Left ventricle myocardium inferior (tissue), 1 donor: ENCODE data around the gene COL4A2. TPM values are rescaled to one million over a fixed set of nuclear protein-coding genes. Genes with fewer than 3 reads are reported as not detected.

Experiments
- DNase-seq: peaks from one replicate; pipeline ENCODE4 v3.0.0-alpha.2; 2020
- H3K27ac ChIP-seq: fragments of 200-600 bp; replicated peaks from 2 replicates; pipeline ENCODE4 v1.8.0; 2021
- H3K27me3 ChIP-seq: fragments of 200-600 bp; 2 replicates; pipeline ENCODE4 v1.8.0; 2021; ENCODE audit warnings: low read depth
- H3K36me3 ChIP-seq: fragments of 200-600 bp; 2 replicates; pipeline ENCODE4 v1.8.0; 2021
- H3K4me1 ChIP-seq: fragments of 200-600 bp; 2 replicates; pipeline ENCODE4 v1.8.0; 2021
- H3K4me3 ChIP-seq: fragments of 200-600 bp; 2 replicates; pipeline ENCODE4 v1.8.0; 2021; ENCODE audit warnings: mild to moderate bottlenecking, moderate library complexity
- H3K9me3 ChIP-seq: fragments of 200-600 bp; replicated peaks from 2 replicates; pipeline ENCODE4 v1.8.0; 2021
- CTCF ChIP-seq: fragments of 200-600 bp; IDR thresholded peaks from 2 replicates; pipeline ENCODE4 v1.8.0; 2021; ENCODE audit warnings: antibody characterized with exemption, mild to moderate bottlenecking, borderline replicate concordance
- intact Hi-C: fragments of 100-400 bp; cut with micrococcal nuclease; formaldehyde crosslinking; loops from one replicate; pipeline ENCODE4 v1.11.0; 2022
- total RNA-seq: library from RNA; stranded (reverse); fragmentation: NEBNext Ultra II Directional; extraction: Animal tissue kit (Norgen Biotek cat#: 25700); gene quantifications from one replicate; pipeline ENCODE4 v1.2.1, GENCODE V29; 2021
- donor health status: DM: no; HTN: yes; CAD: no; lungs with severe emphysema.

COL4A2 gene
- total RNA-seq, 1 donor from 2014 or later = 117 TPM

DNA sequence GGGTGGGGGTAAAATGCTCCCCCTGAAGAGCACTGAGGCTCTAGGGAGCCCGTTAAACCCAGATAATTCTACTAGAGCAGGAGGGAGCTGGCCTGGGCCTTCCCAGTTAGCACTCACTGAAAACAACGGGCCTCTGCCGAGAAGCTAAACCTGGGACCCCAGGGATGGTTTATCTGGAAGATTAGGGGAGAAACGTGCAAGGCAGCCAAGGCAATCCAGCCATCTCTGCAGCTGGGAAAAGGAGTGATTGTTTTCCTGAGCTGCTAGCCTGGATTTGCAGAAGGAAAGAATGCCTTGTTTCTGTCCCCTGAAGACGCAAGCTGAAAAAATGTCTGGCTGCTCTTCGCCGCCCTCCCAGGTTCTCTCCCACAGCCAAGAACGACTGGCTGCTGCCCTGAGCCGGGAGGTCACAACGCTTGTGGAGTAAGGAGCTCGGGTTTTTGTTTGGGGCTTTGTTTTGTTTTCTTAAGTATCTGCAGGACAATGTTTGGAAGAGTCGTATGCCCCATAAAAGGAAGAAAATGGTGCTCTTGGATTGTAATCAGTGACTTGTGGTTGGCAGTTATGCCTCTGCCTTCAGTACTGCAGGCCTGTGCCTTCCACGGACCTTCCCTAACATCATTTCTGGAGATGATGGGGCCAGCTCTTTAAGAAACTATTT lies 31.5 kb downstream of the COL4A2 start:
- peaks cover 4% of the 10 kb centered on the region for H3K36me3 ChIP-seq
- H3K27ac ChIP-seq = peak overlapping the region; percentile 89
- peaks cover 99% of the 10 kb centered on the region for H3K4me1 ChIP-seq
- intact Hi-C loops = no loop called here
- no peaks in the 10 kb centered on the region for H3K9me3 ChIP-seq
- H3K27me3 ChIP-seq = no peaks in the 10 kb centered on the region
- no peak for TF ChIP-seq CTCF
- DNase-seq = peak; percentile 69
- no peak overlapping the region for H3K4me3 ChIP-seq

DNA sequence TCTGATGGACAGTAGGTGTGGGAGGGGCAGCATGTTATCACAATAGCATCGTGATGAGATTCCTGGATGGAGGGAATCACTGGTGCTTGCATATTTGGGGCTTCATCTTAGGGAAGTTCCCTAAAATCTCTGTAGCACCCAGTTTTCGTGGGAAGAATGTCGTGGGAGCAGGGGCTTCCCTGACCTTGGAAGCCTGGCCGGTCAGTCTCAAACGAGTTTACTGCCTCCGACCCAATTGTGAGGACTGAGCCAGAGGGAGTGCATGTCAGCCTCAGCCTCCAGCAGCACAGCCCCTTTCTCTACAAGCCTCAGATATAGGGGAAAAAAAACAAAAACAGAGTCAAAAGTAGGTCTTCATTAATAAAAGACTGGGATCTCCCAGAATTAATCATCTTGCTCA lies 32.2 kb downstream of the COL4A2 start:
- intact Hi-C loops = no loop called here
- Histone ChIP-seq H3K4me1 (peaks cover 92% of the 10 kb centered on the region), H3K27ac (peak overlapping the region; percentile 89), H3K9me3 (no peaks in the 10 kb centered on the region), H3K4me3 (no peak overlapping the region), H3K27me3 (no peaks in the 10 kb centered on the region), H3K36me3 (peaks cover 4% of the 10 kb centered on the region)
- TF ChIP-seq CTCF = no peak
- no peak for DNase-seq

- Histone ChIP-seq H3K9me3 (no peaks in the 10 kb centered on the region), H3K27me3 (no peaks in the 10 kb centered on the region), H3K27ac (peak overlapping the region; percentile 89), H3K4me1 (peaks cover 84% of the 10 kb centered on the region), H3K4me3 (peak overlapping the region; percentile 41), H3K36me3 (no peaks in the 10 kb centered on the region)
- intact Hi-C loops = no loop called here
- DNase-seq = no peak
- no peak for TF ChIP-seq CTCF
These were observed 33.0 kb downstream of the COL4A2 start for GRCh38 chr13:110339975-110340550.

- Histone ChIP-seq H3K36me3 (no peaks in the 10 kb centered on the region), H3K4me1 (peaks cover 78% of the 10 kb centered on the region), H3K4me3 (peak overlapping the region; percentile 41), H3K27ac (peak overlapping the region; percentile 89), H3K27me3 (no peaks in the 10 kb centered on the region), H3K9me3 (no peaks in the 10 kb centered on the region)
- TF ChIP-seq CTCF = no peak
- peak; percentile 83 for DNase-seq
- intact Hi-C loops = no loop called here
These were observed 33.8 kb downstream of the COL4A2 start for GRCh38 chr13:110340812-110341444.

DNA sequence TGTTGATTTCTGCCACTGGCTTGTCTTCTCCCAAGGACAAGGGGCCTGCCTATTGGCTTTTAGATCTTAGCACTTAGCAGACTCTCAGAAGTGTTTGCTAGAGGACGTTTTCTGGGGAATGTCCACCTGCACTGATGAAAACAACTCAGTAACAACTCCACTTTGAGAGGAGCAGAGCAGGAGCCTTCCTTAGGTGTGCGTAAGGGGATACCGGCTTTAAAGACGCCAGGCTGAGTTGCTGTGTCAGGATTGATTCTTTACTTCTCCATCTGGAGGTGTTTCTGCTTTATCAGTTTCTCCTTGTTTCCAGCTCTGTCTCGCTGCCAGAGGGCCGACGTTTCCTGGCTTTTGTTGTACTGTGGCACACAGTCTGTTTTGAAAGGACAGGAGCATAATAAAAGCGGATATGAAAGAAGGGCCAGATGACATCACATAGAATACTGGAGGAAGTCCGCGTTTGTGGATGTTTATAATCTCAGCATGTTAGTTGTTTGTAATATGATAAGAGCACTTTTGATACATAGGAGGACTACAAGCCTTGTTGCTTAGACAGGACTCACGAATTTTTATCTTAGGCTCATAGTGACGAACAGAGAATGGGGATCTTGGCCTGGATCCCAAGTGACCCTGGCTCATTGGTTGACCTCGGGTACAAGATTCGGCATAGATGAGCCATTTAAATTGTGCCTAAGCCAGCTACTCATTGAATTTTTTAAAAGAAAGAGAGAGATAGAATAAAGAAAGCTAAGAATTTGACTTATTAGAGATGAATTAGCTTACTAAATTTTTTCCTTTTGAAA lies 34.6 kb downstream of the COL4A2 start:
- H3K9me3 ChIP-seq = no peaks in the 10 kb centered on the region
- H3K4me3 ChIP-seq = peak overlapping the region; percentile 41
- TF ChIP-seq CTCF = no peak
- H3K4me1 ChIP-seq = peaks cover 78% of the 10 kb centered on the region
- DNase-seq = no peak
- intact Hi-C loops = no loop called here
- H3K27me3 ChIP-seq = no peaks in the 10 kb centered on the region
- peak overlapping the region; percentile 89 for H3K27ac ChIP-seq
- no peaks in the 10 kb centered on the region for H3K36me3 ChIP-seq
